GM23338 (cell line): ENCODE data around the gene CCDC106. TPM values are rescaled to one million over a fixed set of nuclear protein-coding genes. Genes with fewer than 3 reads are reported as not detected.

Source experiments
- ATAC-seq: fragments of 200-7000 bp; cut with Tn5 transposase; 3 replicates; pipeline ENCODE4 v1.9.1; 2020
- DNase-seq: peaks from one replicate; pipeline ENCODE4 v3.0.0-alpha.2; 2015; ENCODE audit warnings: low spot score
- H2AFZ ChIP-seq: fragments of 200-600 bp; sonication (generic); 2 replicates; pipeline ENCODE4 v1.8.0; 2016; ENCODE audit warnings: antibody characterized with exemption, mild to moderate bottlenecking, moderate library complexity
- H3F3A ChIP-seq: fragments of 200-600 bp; sonication (generic); replicated peaks from 2 replicates; pipeline ENCODE4 v1.8.0; 2017; ENCODE audit warnings: antibody characterized with exemption, mixed run types, low read depth
- H3K27ac ChIP-seq: fragments of 200-600 bp; sonication (generic); 2 replicates; pipeline ENCODE4 v1.6.1; 2016; ENCODE audit warnings: low read depth
- H3K27me3 ChIP-seq: fragments of 200-600 bp; sonication (generic); 2 replicates; pipeline ENCODE4 v1.8.0; 2016; ENCODE audit warnings: mild to moderate bottlenecking, mixed run types, moderate library complexity; ENCODE audit not compliant: insufficient read depth
- H3K36me3 ChIP-seq: fragments of 200-600 bp; sonication (generic); 2 replicates; pipeline ENCODE4 v1.8.0; 2016; ENCODE audit warnings: mild to moderate bottlenecking; ENCODE audit not compliant: insufficient read depth
- H3K4me1 ChIP-seq: fragments of 200-600 bp; sonication (generic); 2 replicates; pipeline ENCODE4 v1.8.0; 2016; ENCODE audit warnings: mild to moderate bottlenecking, moderate library complexity; ENCODE audit not compliant: insufficient read depth
- H3K4me2 ChIP-seq: fragments of 200-600 bp; sonication (generic); 2 replicates; pipeline ENCODE4 v1.7.1; 2017; ENCODE audit warnings: mixed run types
- H3K4me3 ChIP-seq: fragments of 200-600 bp; sonication (generic); 2 replicates; pipeline ENCODE4 v1.6.1; 2016; ENCODE audit warnings: mixed run types
- H3K79me2 ChIP-seq: fragments of 200-600 bp; sonication (generic); replicated peaks from 2 replicates; pipeline ENCODE4 v1.8.0; 2017; ENCODE audit warnings: mild to moderate bottlenecking; ENCODE audit not compliant: insufficient read depth
- H3K9me2 ChIP-seq: fragments of 200-600 bp; sonication (generic); 2 replicates; pipeline ENCODE4 v1.8.0; 2017; ENCODE audit not compliant: insufficient read depth
- H4K20me1 ChIP-seq: fragments of 200-600 bp; sonication (generic); replicated peaks from 2 replicates; pipeline ENCODE4 v1.8.0; 2017; ENCODE audit warnings: mild to moderate bottlenecking; ENCODE audit not compliant: insufficient read depth
- H3K27ac Mint-ChIP-seq: 2 replicates; pipeline ENCODE4 v1.8.0; 2020; ENCODE audit warnings: inconsistent platforms, mild to moderate bottlenecking, moderate library complexity, mixed read lengths
- H3K27me3 Mint-ChIP-seq: 3 replicates; pipeline ENCODE4 v1.8.0; 2022; ENCODE audit warnings: low read depth, mild to moderate bottlenecking, moderate library complexity, mixed read lengths, inconsistent platforms; ENCODE audit not compliant: insufficient read depth, poor library complexity
- H3K36me3 Mint-ChIP-seq: 3 replicates; pipeline ENCODE4 v1.8.0; 2021; ENCODE audit warnings: low read depth, mild to moderate bottlenecking, inconsistent platforms, moderate library complexity, mixed read lengths
- H3K4me1 Mint-ChIP-seq: 3 replicates; pipeline ENCODE4 v1.8.0; 2020; ENCODE audit warnings: mild to moderate bottlenecking, inconsistent platforms, mixed read lengths
- H3K4me3 Mint-ChIP-seq: 3 replicates; pipeline ENCODE4 v1.8.0; 2021; ENCODE audit warnings: moderate library complexity, mild to moderate bottlenecking, inconsistent platforms, mixed read lengths
- H3K9me3 Mint-ChIP-seq: 3 replicates; pipeline ENCODE4 v1.8.0; 2020; ENCODE audit warnings: moderate library complexity, mild to moderate bottlenecking, inconsistent platforms, mixed read lengths
- CREB1 ChIP-seq: fragments of 250-450 bp; sonication (Bioruptor Pico); IDR thresholded peaks from 2 replicates; pipeline ENCODE4 v1.5.0; 2020; ENCODE audit warnings: low read depth, mild to moderate bottlenecking, moderate library complexity
- CTCF ChIP-seq, 2 experiments: fragments of 200-600 bp in 1 of 2; sonication (generic) in 1 of 2; conservative IDR thresholded peaks; 2 replicates each; pipeline versions ENCODE4 v1.5.1 to v1.6.1; 2016 to 2017; ENCODE audit warnings: antibody characterized with exemption in 2 of 2, low read depth in 2 of 2, mild to moderate bottlenecking in 2 of 2, moderate library complexity in 1 of 2
- EZH2 ChIP-seq: fragments of 200-600 bp; sonication (generic); IDR thresholded peaks from one replicate; pipeline ENCODE4 v1.8.0; 2017; ENCODE audit warnings: antibody characterized with exemption, mild to moderate bottlenecking, low read depth; ENCODE audit not compliant: unreplicated experiment
- EZH2phosphoT487 ChIP-seq: fragments of 200-600 bp; sonication (generic); IDR thresholded peaks from one replicate; pipeline ENCODE4 v1.8.1; 2018; ENCODE audit warnings: antibody characterized with exemption; ENCODE audit not compliant: unreplicated experiment
- JUNB ChIP-seq: IDR thresholded peaks from one replicate; pipeline ENCODE4 v1.6.1; 2016; ENCODE audit warnings: antibody characterized with exemption; ENCODE audit not compliant: unreplicated experiment
- NANOG ChIP-seq: IDR thresholded peaks from 2 replicates; pipeline ENCODE4 v1.6.1; 2016; ENCODE audit warnings: antibody characterized with exemption, borderline replicate concordance
- ZNF331 ChIP-seq: fragments of 250-450 bp; sonication (Bioruptor Pico); IDR thresholded peaks from 2 replicates; pipeline ENCODE4 v1.5.0; 2020; ENCODE audit warnings: low read depth, mild to moderate bottlenecking, moderate library complexity
- polyA plus RNA-seq: library from polyadenylated mRNA; unstranded; fragments of >200 nt; fragmentation: Nextera tagmentation; extraction: Ambion mirVana; gene quantifications from 2 replicates; pipeline ENCODE4 v1.2.1, GENCODE V29; 2016
- total RNA-seq: library from RNA; depleted of rRNA; stranded (reverse); fragments of >200 nt; shearing (Covaris generic); gene quantifications from 2 replicates; pipeline ENCODE4 v1.2.3, GENCODE V29; 2014
- TF ChIP-seq, protein P1 (sequence below): IDR thresholded peaks from one replicate; pipeline ENCODE4 v1.6.1; 2018; ENCODE audit warnings: antibody characterized with exemption; ENCODE audit not compliant: unreplicated experiment

Gene CCDC106
- total and polyA plus RNA-seq, 2 experiments from 2014 or later: 12.0 to 17.6 TPM

DNA sequence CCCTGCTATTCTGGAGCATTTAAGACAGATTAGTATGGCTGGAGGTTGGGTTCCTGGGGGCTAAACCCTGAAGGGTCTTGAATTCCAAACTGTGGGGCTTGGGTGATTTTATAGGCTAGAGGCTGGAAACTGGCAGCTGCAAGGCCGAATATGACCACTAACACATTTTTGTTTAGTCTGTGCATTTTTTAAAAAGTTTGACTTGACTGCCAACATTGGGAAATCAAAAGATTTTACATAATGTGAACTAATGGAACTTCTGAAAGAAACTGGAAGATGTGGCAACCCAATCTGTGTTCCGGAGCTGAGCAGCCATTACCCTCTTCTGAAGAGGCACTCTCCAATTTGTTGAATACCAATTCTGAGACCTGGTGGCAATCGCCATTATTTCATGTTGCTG lies 28.7 kb upstream of the CCDC106 start (continued):
- TF ChIP-seq JUNB: no peak
- no peak for TF ChIP-seq CTCF (conservative IDR thresholded peaks at IDR 0.05; ENCODE audit: low read depth in 2 of 2)
- no peak for TF ChIP-seq ZNF331

GRCh38 chr19:55620410-55621204 lies 27.4 kb upstream of the CCDC106 start:
- Histone ChIP-seq H3K4me2 (no peak overlapping the region), H3F3A (peaks cover 12% of the 10 kb centered on the region), H3K79me2 (peaks cover 9% of the 10 kb centered on the region), H3K36me3 (no peaks in the 10 kb centered on the region), H3K9me2 (no peaks in the 10 kb centered on the region), H2AFZ (no peak overlapping the region), H3K27me3 (no peaks in the 10 kb centered on the region), H3K27ac (no peak overlapping the region), H3K4me3 (no peak overlapping the region), H4K20me1 (peaks cover 5% of the 10 kb centered on the region), H3K4me1 (no peaks in the 10 kb centered on the region; the same call in 1 of the 2 replicates)
- H3K4me1 Mint-ChIP-seq: peaks cover 16% of the 10 kb centered on the region; the same call in 2 of the 3 replicates
- peaks cover 5% of the 10 kb centered on the region for H3K9me3 Mint-ChIP-seq
- no peak for TF ChIP-seq JUNB
- no peak for TF ChIP-seq CREB1 (CRISPR knock-in tag)
- TF ChIP-seq NANOG: no peak
- TF ChIP-seq, protein P1, sequence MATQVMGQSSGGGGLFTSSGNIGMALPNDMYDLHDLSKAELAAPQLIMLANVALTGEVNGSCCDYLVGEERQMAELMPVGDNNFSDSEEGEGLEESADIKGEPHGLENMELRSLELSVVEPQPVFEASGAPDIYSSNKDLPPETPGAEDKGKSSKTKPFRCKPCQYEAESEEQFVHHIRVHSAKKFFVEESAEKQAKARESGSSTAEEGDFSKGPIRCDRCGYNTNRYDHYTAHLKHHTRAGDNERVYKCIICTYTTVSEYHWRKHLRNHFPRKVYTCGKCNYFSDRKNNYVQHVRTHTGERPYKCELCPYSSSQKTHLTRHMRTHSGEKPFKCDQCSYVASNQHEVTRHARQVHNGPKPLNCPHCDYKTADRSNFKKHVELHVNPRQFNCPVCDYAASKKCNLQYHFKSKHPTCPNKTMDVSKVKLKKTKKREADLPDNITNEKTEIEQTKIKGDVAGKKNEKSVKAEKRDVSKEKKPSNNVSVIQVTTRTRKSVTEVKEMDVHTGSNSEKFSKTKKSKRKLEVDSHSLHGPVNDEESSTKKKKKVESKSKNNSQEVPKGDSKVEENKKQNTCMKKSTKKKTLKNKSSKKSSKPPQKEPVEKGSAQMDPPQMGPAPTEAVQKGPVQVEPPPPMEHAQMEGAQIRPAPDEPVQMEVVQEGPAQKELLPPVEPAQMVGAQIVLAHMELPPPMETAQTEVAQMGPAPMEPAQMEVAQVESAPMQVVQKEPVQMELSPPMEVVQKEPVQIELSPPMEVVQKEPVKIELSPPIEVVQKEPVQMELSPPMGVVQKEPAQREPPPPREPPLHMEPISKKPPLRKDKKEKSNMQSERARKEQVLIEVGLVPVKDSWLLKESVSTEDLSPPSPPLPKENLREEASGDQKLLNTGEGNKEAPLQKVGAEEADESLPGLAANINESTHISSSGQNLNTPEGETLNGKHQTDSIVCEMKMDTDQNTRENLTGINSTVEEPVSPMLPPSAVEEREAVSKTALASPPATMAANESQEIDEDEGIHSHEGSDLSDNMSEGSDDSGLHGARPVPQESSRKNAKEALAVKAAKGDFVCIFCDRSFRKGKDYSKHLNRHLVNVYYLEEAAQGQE: no peak
- no peak for TF ChIP-seq EZH2phosphoT487
- TF ChIP-seq ZNF331: no peak
- no peak for TF ChIP-seq EZH2
- DNase-seq: no peak
- no peak for ATAC-seq
- peaks cover 48% of the 10 kb centered on the region for H3K36me3 Mint-ChIP-seq
- H3K27ac Mint-ChIP-seq: no peak overlapping the region; the same call in 1 of the 2 replicates
- no peak overlapping the region for H3K4me3 Mint-ChIP-seq
- peaks cover 24% of the 10 kb centered on the region for H3K27me3 Mint-ChIP-seq
